Body of pancreas (tissue), 4 donors: ENCODE measurements around the gene ACTL6B.
"Not testable (repeated sequence)": the region's sequence is repeated elsewhere in the genome, so short reads cannot be mapped to it uniquely, and the experiment has no call there.

Source experiments
- CTCF ChIP-seq, 7 experiments: fragments of 450-650 bp in 4 of 7; fragments of 200-600 bp in 3 of 7; sonication (generic) in 3 of 7; IDR thresholded peaks; one replicate each; pipeline ENCODE4 v1.5.1; 2016 to 2019; ENCODE audit warnings: antibody characterized with exemption in 7 of 7
- POLR2A ChIP-seq, 3 donors: fragments of 450-650 bp; IDR thresholded peaks; one replicate each; pipeline ENCODE4 v1.6.1; 2016; ENCODE audit warnings: antibody characterized with exemption in 3 of 3, mild to moderate bottlenecking in 2 of 3

GRCh38 chr7:100669106-100669505 is 12.9 kb upstream of the ACTL6B start:
- TF ChIP-seq CTCF, POLR2A (IDR thresholded peaks at IDR 0.05): not testable (repeated sequence)
